Thyroid gland (tissue), 4 donors: ENCODE results near the gene MS4A7. TPM values are rescaled to one million over a fixed set of nuclear protein-coding genes. Genes with fewer than 3 reads are reported as not detected.

Experiments
- DNase-seq, 2 donors: peaks; one replicate each; pipeline ENCODE4 v3.0.0-alpha.2; 2019
- H3K27ac ChIP-seq, 3 donors: fragments of 200-600 bp; sonication (generic); 1 replicate in 2 of 3; 2 replicates in 1 of 3; pipeline ENCODE4 v1.5.1; 2016 to 2019; ENCODE audit warnings: mild to moderate bottlenecking in 1 of 3, moderate library complexity in 1 of 3
- H3K27me3 ChIP-seq: fragments of 200-600 bp; sonication (generic); one replicate; pipeline ENCODE4 v1.5.1; 2019
- H3K36me3 ChIP-seq, 2 donors: fragments of 200-600 bp; sonication (generic); one replicate each; pipeline ENCODE4 v1.5.1; 2016 to 2019
- H3K4me1 ChIP-seq, 2 donors: fragments of 200-600 bp; sonication (generic); one replicate each; pipeline ENCODE4 v1.5.1; 2017 to 2019
- H3K4me3 ChIP-seq, 3 donors: fragments of 200-600 bp; sonication (generic); replicated peaks in 1 of 3; 1 replicate in 2 of 3; 2 replicates in 1 of 3; pipeline ENCODE4 v1.5.1; 2016; ENCODE audit warnings: mild to moderate bottlenecking in 1 of 3
- H3K9me3 ChIP-seq: fragments of 200-600 bp; sonication (generic); one replicate; pipeline ENCODE4 v1.5.1; 2017
- POLR2A ChIP-seq, 2 donors: fragments of 450-650 bp; IDR thresholded peaks; one replicate each; pipeline ENCODE4 v1.6.1; 2017; ENCODE audit warnings: antibody characterized with exemption in 2 of 2, mild to moderate bottlenecking in 2 of 2, moderate library complexity in 1 of 2
- WGBS, 2 donors: methylation state at CpG; one replicate each; pipeline ENCODE4 v1.1.5; 2017; 5-methylcytosine and 5-hydroxymethylcytosine counted together
- intact Hi-C: fragments of 100-400 bp; cut with DNase I; formaldehyde crosslinking; loops from one replicate; pipeline ENCODE4 v1.15.1; 2023
- total RNA-seq, 4 donors: library from RNA; depleted of rRNA; stranded (reverse); fragments of >200 nt; gene quantifications; one replicate each; pipeline ENCODE4 v1.2.3, GENCODE V29; 2016
- TF ChIP-seq, protein P1 (sequence below), 6 experiments: fragments of 200-600 bp in 3 of 6; fragments of 450-650 bp in 3 of 6; sonication (generic) in 3 of 6; IDR thresholded peaks; one replicate each; pipeline ENCODE4 v1.5.1; 2016 to 2019; ENCODE audit warnings: antibody characterized with exemption in 6 of 6, mild to moderate bottlenecking in 2 of 6, inconsistent platforms in 1 of 6, moderate library complexity in 1 of 6

The MS4A7 gene
- total RNA-seq, 4 donors from 2014 or later: 6.1 to 44.2 (median 7.0) TPM

DNA sequence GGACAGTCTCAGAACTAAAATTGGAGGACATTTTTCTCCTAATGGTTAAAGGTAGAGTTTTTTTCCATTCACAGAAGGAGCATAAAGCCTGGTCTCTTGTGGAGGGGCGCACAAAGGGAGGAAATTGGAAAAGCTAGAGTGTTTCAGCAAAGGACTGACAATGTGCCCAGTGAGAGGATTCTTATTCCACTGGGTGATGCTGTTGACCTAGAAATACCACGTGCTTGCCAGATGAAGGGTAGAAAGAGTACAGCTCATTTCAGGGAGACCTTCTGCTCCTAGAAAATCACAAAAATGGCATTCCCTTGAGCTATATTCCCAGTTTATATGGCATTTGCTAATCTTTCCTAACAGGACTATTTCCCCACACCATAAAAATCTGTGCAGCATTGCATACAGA is 30.2 kb upstream of the MS4A7 start:
- no peaks in the 10 kb centered on the region for H3K9me3 ChIP-seq
- 55 to 68% methylated on average over 2 of the region's 2 CpGs for WGBS, 2 donors
- DNase-seq: no peak
- no peaks in the 10 kb centered on the region for H3K4me1 ChIP-seq
- TF ChIP-seq POLR2A (IDR thresholded peaks at IDR 0.05): no peak
- TF ChIP-seq, protein P1, sequence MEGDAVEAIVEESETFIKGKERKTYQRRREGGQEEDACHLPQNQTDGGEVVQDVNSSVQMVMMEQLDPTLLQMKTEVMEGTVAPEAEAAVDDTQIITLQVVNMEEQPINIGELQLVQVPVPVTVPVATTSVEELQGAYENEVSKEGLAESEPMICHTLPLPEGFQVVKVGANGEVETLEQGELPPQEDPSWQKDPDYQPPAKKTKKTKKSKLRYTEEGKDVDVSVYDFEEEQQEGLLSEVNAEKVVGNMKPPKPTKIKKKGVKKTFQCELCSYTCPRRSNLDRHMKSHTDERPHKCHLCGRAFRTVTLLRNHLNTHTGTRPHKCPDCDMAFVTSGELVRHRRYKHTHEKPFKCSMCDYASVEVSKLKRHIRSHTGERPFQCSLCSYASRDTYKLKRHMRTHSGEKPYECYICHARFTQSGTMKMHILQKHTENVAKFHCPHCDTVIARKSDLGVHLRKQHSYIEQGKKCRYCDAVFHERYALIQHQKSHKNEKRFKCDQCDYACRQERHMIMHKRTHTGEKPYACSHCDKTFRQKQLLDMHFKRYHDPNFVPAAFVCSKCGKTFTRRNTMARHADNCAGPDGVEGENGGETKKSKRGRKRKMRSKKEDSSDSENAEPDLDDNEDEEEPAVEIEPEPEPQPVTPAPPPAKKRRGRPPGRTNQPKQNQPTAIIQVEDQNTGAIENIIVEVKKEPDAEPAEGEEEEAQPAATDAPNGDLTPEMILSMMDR (IDR thresholded peaks at IDR 0.05): no peak
- H3K27me3 ChIP-seq: no peaks in the 10 kb centered on the region
- H3K27ac ChIP-seq: no peak overlapping the region
- intact Hi-C loops: no loop called here
- H3K4me3 ChIP-seq: no peak overlapping the region
- H3K36me3 ChIP-seq: no peaks in the 10 kb centered on the region

DNA sequence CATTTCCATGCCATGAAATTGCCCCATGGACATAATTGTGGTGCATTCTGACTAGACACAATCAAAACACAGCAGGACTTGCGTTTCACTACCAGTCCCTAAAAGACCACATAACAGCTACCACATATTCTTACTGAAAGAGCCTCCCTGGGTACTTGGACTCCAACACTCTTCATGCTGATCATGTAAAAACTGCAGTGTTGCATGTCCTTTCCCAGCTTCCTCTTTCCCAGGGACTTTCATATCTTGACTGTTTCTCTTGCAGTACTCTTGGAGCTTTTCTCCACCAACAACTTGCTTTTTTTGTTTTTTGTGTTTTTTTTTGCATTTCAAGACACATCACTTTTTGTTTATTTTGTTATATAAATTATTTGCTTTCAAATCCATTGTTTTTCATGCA is 28.3 kb upstream of the MS4A7 start:
- TF ChIP-seq POLR2A (IDR thresholded peaks at IDR 0.05): no peak
- TF ChIP-seq, protein P1 (IDR thresholded peaks at IDR 0.05): no peak
- no peak overlapping the region for H3K4me3 ChIP-seq
- no peak for DNase-seq
- no peaks in the 10 kb centered on the region for H3K36me3 ChIP-seq
- intact Hi-C loops: no loop called here
- H3K4me1 ChIP-seq: no peaks in the 10 kb centered on the region
- WGBS, 2 donors: 76 to 91% methylated on average over 1 of the region's 1 CpG
- no peaks in the 10 kb centered on the region for H3K27me3 ChIP-seq
- H3K27ac ChIP-seq: no peak overlapping the region
- no peaks in the 10 kb centered on the region for H3K9me3 ChIP-seq

DNA sequence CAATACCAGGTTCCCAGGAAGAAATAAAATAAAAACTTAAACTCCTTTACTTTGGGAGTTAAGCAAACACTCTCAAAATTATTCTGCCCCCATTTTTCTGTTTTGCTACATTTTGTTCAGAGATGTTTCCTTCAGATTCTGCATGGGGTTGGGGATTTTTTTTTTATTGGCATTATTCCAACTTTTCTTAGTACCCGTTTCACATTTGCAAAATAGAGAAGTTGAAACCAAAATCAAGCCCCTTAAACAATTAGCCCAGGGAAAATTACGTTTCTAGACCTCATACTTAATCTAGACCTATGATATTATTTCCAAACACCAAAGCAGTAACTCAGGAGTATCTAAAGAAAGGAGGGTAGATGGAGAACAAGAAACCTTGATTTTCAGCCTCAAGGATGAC is 20.6 kb upstream of the MS4A7 start:
- intact Hi-C loops: no loop called here
- no peak overlapping the region for H3K4me3 ChIP-seq
- H3K36me3 ChIP-seq: no peaks in the 10 kb centered on the region
- 38 to 39% methylated on average over 2 of the region's 2 CpGs for WGBS, 2 donors
- no peaks in the 10 kb centered on the region for H3K4me1 ChIP-seq
- no peak overlapping the region for H3K27ac ChIP-seq
- TF ChIP-seq, protein P1 (IDR thresholded peaks at IDR 0.05): no peak
- no peak for TF ChIP-seq POLR2A (IDR thresholded peaks at IDR 0.05)
- no peaks in the 10 kb centered on the region for H3K27me3 ChIP-seq
- DNase-seq: no peak
- H3K9me3 ChIP-seq: no peaks in the 10 kb centered on the region

DNA sequence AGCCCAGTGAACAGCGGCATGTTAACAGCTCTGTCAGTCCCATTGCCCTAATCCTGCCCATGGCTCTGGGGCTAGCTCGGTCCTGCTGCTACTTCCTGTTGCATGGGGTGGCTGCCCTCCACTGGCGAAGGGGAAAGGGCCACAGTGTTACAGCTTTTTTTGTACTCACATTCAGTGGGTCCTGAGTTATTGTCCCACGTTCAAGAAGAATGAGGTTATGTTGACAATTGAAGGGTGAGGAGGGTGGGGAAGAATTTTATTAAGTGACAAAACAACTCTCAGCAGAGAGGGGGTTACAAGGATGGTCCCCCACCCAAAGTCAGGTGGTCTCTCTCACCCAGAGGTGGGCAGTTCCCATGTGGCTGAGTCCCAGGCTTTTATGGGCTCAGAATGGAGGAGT is 17.7 kb upstream of the MS4A7 start:
- no peaks in the 10 kb centered on the region for H3K27me3 ChIP-seq
- no peaks in the 10 kb centered on the region for H3K36me3 ChIP-seq
- no peak overlapping the region for H3K27ac ChIP-seq
- WGBS, 2 donors: 76 to 82% methylated on average over 4 of the region's 4 CpGs
- intact Hi-C loops: loop anchor here (5.0 kb wide), 1 partner anchor 257 kb away; no protein-coding TSS in a partner anchor
- no peaks in the 10 kb centered on the region for H3K4me1 ChIP-seq
- H3K9me3 ChIP-seq: no peaks in the 10 kb centered on the region
- no peak overlapping the region for H3K4me3 ChIP-seq
- DNase-seq: no peak
- TF ChIP-seq, protein P1 (IDR thresholded peaks at IDR 0.05): no peak
- TF ChIP-seq POLR2A (IDR thresholded peaks at IDR 0.05): no peak

DNA sequence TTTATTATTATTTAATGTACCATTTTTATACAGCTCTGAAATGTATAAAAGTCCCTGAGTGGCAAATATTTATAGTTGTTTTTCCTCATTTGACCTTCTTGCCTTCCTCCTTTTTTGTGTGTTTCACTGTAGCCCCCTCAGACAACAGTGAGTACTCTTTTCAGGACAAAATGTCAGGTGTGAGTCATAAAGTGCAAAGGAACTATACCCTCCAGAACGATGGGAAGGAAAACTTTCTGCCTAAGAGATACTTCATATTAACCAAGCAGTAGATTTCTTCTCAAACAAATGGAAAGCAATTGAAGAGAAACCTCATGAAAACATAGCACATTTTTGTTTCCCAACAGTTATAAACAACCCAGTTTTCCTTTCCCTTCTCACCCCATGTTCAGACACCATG is 16.1 kb upstream of the MS4A7 start:
- TF ChIP-seq, protein P1 (IDR thresholded peaks at IDR 0.05): no peak
- TF ChIP-seq POLR2A (IDR thresholded peaks at IDR 0.05): no peak
- Histone ChIP-seq H3K27ac (no peak overlapping the region), H3K4me3 (no peak overlapping the region), H3K36me3 (no peaks in the 10 kb centered on the region), H3K4me1 (no peaks in the 10 kb centered on the region), H3K27me3 (no peaks in the 10 kb centered on the region), H3K9me3 (no peaks in the 10 kb centered on the region)
- intact Hi-C loops: loop anchor here (5.0 kb wide), 1 partner anchor 255 kb away; no protein-coding TSS in a partner anchor
- no peak for DNase-seq
- whole genome bisulfite sequencing, 2 donors: 46 to 49% methylated on average over 1 of the region's 1 CpG
